Neuronal stem cell (in vitro differentiated cells): Measurements from ENCODE around the gene VSTM2L.
A peak's percentile ranks its signal among the peaks of the same experiment; 100 is the strongest.

ENCODE experiments used
- DNase-seq: peaks from one replicate; pipeline ENCODE4 v3.0.0-alpha.2; 2013; ENCODE audit warnings: low spot score
- H2AFZ ChIP-seq: one replicate; pipeline ENCODE4 v1.6.1; 2013; ENCODE audit warnings: mild to moderate bottlenecking, low read length, inconsistent platforms
- H2AK5ac ChIP-seq: 2 replicates; pipeline ENCODE4 v1.6.1; 2013; ENCODE audit warnings: low read depth, mild to moderate bottlenecking, inconsistent platforms, low read length, moderate library complexity, mixed read lengths
- H2BK120ac ChIP-seq: 2 replicates; pipeline ENCODE4 v1.6.1; 2013; ENCODE audit warnings: low read depth, mild to moderate bottlenecking, inconsistent platforms, low read length, moderate library complexity, mixed read lengths
- H2BK12ac ChIP-seq: one replicate; pipeline ENCODE4 v1.6.1; 2013; ENCODE audit warnings: low read length, inconsistent platforms
- H2BK15ac ChIP-seq: 2 replicates; pipeline ENCODE4 v1.6.1; 2013; ENCODE audit warnings: mild to moderate bottlenecking, low read length, inconsistent platforms, mixed read lengths
- H2BK5ac ChIP-seq: one replicate; pipeline ENCODE4 v1.6.1; 2013; ENCODE audit warnings: inconsistent platforms, mild to moderate bottlenecking, low read length, moderate library complexity
- H3K14ac ChIP-seq: one replicate; pipeline ENCODE4 v1.6.1; 2013; ENCODE audit warnings: low read length, inconsistent platforms
- H3K18ac ChIP-seq: 2 replicates; pipeline ENCODE4 v1.6.1; 2013; ENCODE audit warnings: low read length, inconsistent platforms
- H3K23ac ChIP-seq: 2 replicates; pipeline ENCODE4 v1.6.1; 2013; ENCODE audit warnings: low read depth, mild to moderate bottlenecking, mixed read lengths, low read length, inconsistent platforms; ENCODE audit not compliant: poor library complexity
- H3K27ac ChIP-seq: replicated peaks from 3 replicates; pipeline ENCODE4 v1.5.1; 2013; ENCODE audit warnings: low read length, inconsistent platforms
- H3K27me3 ChIP-seq, 3 experiments: 2 replicates each; pipeline ENCODE4 v1.6.1; 2013; ENCODE audit warnings: low read length in 3 of 3, mild to moderate bottlenecking in 2 of 3, inconsistent platforms in 1 of 3, low read depth in 1 of 3, mixed read lengths in 1 of 3, moderate library complexity in 1 of 3; ENCODE audit not compliant: control insufficient read depth in 3 of 3, insufficient read depth in 3 of 3
- H3K36me3 ChIP-seq, 2 donors: replicated peaks in 1 of 2; 2 replicates each; pipeline ENCODE4 v1.6.1; 2013; ENCODE audit warnings: low read length in 2 of 2; ENCODE audit not compliant: control insufficient read depth in 2 of 2, insufficient read depth in 2 of 2
- H3K4ac ChIP-seq: 2 replicates; pipeline ENCODE4 v1.6.1; 2013; ENCODE audit warnings: inconsistent platforms, mild to moderate bottlenecking, low read length, moderate library complexity
- H3K4me1 ChIP-seq, 2 donors: 1 replicate in 1 of 2; 2 replicates in 1 of 2; pipeline ENCODE4 v1.6.1; 2013; ENCODE audit warnings: low read length in 2 of 2, low read depth in 1 of 2; ENCODE audit not compliant: control insufficient read depth in 2 of 2, insufficient read depth in 1 of 2
- H3K4me2 ChIP-seq: one replicate; pipeline ENCODE4 v1.6.1; 2013; ENCODE audit warnings: mild to moderate bottlenecking, low read length, inconsistent platforms; ENCODE audit not compliant: insufficient read depth, poor library complexity, severe bottlenecking
- H3K4me3 ChIP-seq, 2 donors: 2 replicates each; pipeline ENCODE4 v1.5.1; 2013; ENCODE audit warnings: low read length in 2 of 2, mild to moderate bottlenecking in 2 of 2, inconsistent platforms in 1 of 2, moderate library complexity in 1 of 2
- H3K79me1 ChIP-seq: one replicate; pipeline ENCODE4 v1.6.1; 2013; ENCODE audit warnings: low read depth, mild to moderate bottlenecking, inconsistent platforms, low read length, moderate library complexity
- H3K9ac ChIP-seq: one replicate; pipeline ENCODE4 v1.6.1; 2013; ENCODE audit warnings: mild to moderate bottlenecking, low read depth, low read length, inconsistent platforms; ENCODE audit not compliant: poor library complexity
- H3K9me3 ChIP-seq, 2 donors: replicated peaks in 1 of 2; 2 replicates each; pipeline versions ENCODE3 to v1.6.1; 2013; ENCODE audit warnings: low read length in 2 of 2, mild to moderate bottlenecking in 2 of 2, inconsistent platforms in 1 of 2, low read depth in 1 of 2, mixed read lengths in 1 of 2, moderate library complexity in 1 of 2; ENCODE audit not compliant: control insufficient read depth in 2 of 2, insufficient read depth in 1 of 2
- H4K8ac ChIP-seq: one replicate; pipeline ENCODE4 v1.6.1; 2013; ENCODE audit warnings: low read depth, mild to moderate bottlenecking, inconsistent platforms, low read length, moderate library complexity
- H4K91ac ChIP-seq: one replicate; pipeline ENCODE4 v1.6.1; 2013; ENCODE audit warnings: low read length, low read depth, mild to moderate bottlenecking, inconsistent platforms; ENCODE audit not compliant: poor library complexity
- WGBS, 2 donors: extraction: QIAGEN DNeasy Blood & Tissue Kit; methylation state at CpG; one replicate each; pipeline ENCODE4 v1.1.7; 2013; ENCODE audit warnings: missing lambda C conversion rate in 2 of 2, mixed read lengths in 1 of 2; ENCODE audit not compliant: insufficient read length in 2 of 2, insufficient replicate concordance in 1 of 2; ENCODE audit errors: extremely low coverage in 2 of 2; 5-methylcytosine and 5-hydroxymethylcytosine counted together

Gene VSTM2L

GRCh38 chr20:37870294-37870693, 32.6 kb upstream of the VSTM2L start:
- H2BK12ac ChIP-seq = no peak overlapping the region
- no peak overlapping the region for H2AK5ac ChIP-seq
- H4K91ac ChIP-seq = no peak overlapping the region
- peak overlapping the region; percentile 32 for H3K14ac ChIP-seq
- no peak overlapping the region for H4K8ac ChIP-seq
- H2BK15ac ChIP-seq = no peak overlapping the region
- no peak overlapping the region for H3K27ac ChIP-seq
- no peak overlapping the region for H3K4me2 ChIP-seq
- peaks cover 14 to 26% of the 10 kb centered on the region in 2 donors for H3K36me3 ChIP-seq
- peaks cover 0 to 2% of the 10 kb centered on the region in 2 donors for H3K9me3 ChIP-seq
- no peak overlapping the region for H2AFZ ChIP-seq
- no peak for DNase-seq
- peak overlapping the region; percentile 6 for H3K23ac ChIP-seq
- no peak overlapping the region for H3K4me3 ChIP-seq
- WGBS, 2 donors = no CpG with 5 or more reads among the region's 11 CpGs
- peaks cover 19 to 21% of the 10 kb centered on the region in 2 donors for H3K4me1 ChIP-seq
- H3K79me1 ChIP-seq = no peaks in the 10 kb centered on the region
- peak overlapping the region; percentile 55 for H2BK5ac ChIP-seq
- no peaks in the 10 kb centered on the region for H3K27me3 ChIP-seq
- no peak overlapping the region for H2BK120ac ChIP-seq
- no peak overlapping the region for H3K4ac ChIP-seq
- no peak overlapping the region for H3K9ac ChIP-seq
- peak overlapping the region; percentile 23 for H3K18ac ChIP-seq

DNA sequence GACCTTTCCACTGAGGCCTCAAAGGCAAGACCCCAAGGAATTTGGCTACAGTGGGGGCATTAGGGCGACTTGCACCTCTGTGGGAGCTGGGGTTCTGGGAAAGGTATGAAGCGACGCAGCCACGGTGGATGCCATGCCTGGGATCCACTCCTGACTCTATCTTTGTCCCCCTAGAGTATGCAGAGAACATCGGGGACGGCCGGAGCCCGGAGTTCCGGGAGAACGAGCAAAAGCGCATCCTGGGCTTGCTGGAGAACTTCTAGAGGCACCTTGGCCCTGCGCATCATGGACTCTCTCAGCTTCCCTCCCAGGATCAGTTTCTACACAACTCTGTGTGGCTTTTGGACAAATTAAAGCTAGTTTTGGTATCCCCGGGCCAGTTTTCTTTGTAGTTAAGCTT, 31.2 kb upstream of the VSTM2L start:
- Histone ChIP-seq H4K91ac (peak overlapping the region; percentile 39), H2AK5ac (no peak overlapping the region), H3K36me3 (peaks cover 14 to 17% of the 10 kb centered on the region in 2 donors), H3K18ac (no peak overlapping the region), H3K4me1 (peaks cover 19 to 21% of the 10 kb centered on the region in 2 donors), H3K4ac (peak overlapping the region; percentile 56), H2BK5ac (no peak overlapping the region), H2BK120ac (no peak overlapping the region), H3K4me2 (no peak overlapping the region), H2BK15ac (no peak overlapping the region), H2AFZ (no peak overlapping the region), H3K79me1 (no peaks in the 10 kb centered on the region), H3K14ac (no peak overlapping the region), H3K27ac (no peak overlapping the region), H4K8ac (no peak overlapping the region), H3K9me3 (peaks cover 0 to 2% of the 10 kb centered on the region in 2 donors), H3K9ac (no peak overlapping the region), H3K27me3 (no peaks in the 10 kb centered on the region), H3K23ac (peak overlapping the region; percentile 27), H3K4me3 (no peak overlapping the region), H2BK12ac (no peak overlapping the region)
- no peak for DNase-seq
- no CpG with 5 or more reads among the region's 13 CpGs for WGBS, 2 donors

DNA sequence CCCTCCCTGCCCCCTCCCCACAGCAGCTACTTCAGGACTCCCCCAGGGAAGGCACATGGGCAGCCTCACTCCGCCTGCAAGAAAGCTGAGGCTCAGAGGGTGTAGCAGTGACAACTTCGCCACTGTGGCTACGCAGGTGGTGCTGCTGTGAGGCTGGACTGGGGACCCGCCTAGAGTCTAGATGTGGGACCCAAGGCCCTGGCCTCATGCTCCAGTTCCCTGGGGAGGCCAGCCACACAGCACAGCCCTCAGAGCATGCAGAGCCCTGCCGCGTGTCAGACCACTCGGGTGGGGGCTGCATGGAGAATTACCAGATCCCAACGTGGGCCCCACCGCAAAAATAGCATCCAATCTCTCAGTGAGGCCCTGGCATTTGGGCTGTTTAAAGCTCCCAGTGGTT, 30.8 kb upstream of the VSTM2L start:
- no CpG with 5 or more reads among the region's 9 CpGs for WGBS, 2 donors
- H3K23ac ChIP-seq = no peak overlapping the region
- H3K27ac ChIP-seq = no peak overlapping the region
- H2BK120ac ChIP-seq = no peak overlapping the region
- H3K4me2 ChIP-seq = no peak overlapping the region
- H3K4me3 ChIP-seq = no peak overlapping the region
- H2BK5ac ChIP-seq = no peak overlapping the region
- H3K9me3 ChIP-seq = peaks cover 0 to 2% of the 10 kb centered on the region in 2 donors
- no peak overlapping the region for H2AK5ac ChIP-seq
- no peak overlapping the region for H2BK15ac ChIP-seq
- H3K4me1 ChIP-seq = peaks cover 19 to 21% of the 10 kb centered on the region in 2 donors
- H2BK12ac ChIP-seq = no peak overlapping the region
- no peaks in the 10 kb centered on the region for H3K27me3 ChIP-seq
- H3K79me1 ChIP-seq = no peaks in the 10 kb centered on the region
- no peak overlapping the region for H4K8ac ChIP-seq
- no peak overlapping the region for H3K4ac ChIP-seq
- no peak overlapping the region for H3K14ac ChIP-seq
- H3K36me3 ChIP-seq = peaks cover 14 to 17% of the 10 kb centered on the region in 2 donors
- peak overlapping the region; percentile 55 for H3K18ac ChIP-seq
- H2AFZ ChIP-seq = no peak overlapping the region
- no peak overlapping the region for H4K91ac ChIP-seq
- no peak overlapping the region for H3K9ac ChIP-seq
- no peak for DNase-seq

DNA sequence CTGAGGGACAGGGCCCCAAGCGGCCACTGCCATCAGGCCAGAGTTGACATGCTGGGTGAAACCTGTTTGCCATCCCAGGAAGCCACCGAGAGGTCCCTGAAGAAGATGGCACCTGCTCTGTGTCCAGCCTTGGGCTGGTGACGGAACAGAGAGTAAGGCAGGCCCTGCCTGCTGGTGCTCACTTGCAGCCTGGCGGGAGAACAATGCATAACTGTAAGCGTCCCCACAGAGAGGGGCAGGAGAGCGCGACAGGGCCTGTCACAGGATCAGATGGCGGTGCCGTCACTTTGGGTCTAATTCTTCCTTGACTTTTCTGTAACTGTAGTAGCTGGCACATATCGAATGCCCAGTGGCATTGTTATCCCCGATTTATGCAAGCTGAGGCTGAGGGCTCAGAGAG, 29.0 kb upstream of the VSTM2L start:
- Histone ChIP-seq H3K27me3 (no peaks in the 10 kb centered on the region), H2AFZ (no peak overlapping the region), H3K14ac (peak overlapping the region; percentile 31), H2AK5ac (no peak overlapping the region), H3K79me1 (no peaks in the 10 kb centered on the region), H3K4me1 (peaks cover 6 to 13% of the 10 kb centered on the region in 2 donors), H3K36me3 (peaks cover 13 to 17% of the 10 kb centered on the region in 2 donors), H2BK120ac (no peak overlapping the region), H3K23ac (peak overlapping the region; percentile 82), H3K27ac (no peak overlapping the region), H3K4me2 (no peak overlapping the region), H4K91ac (no peak overlapping the region), H3K9ac (peak overlapping the region; percentile 68), H2BK5ac (peak overlapping the region; percentile 68), H3K4me3 (no peak overlapping the region), H4K8ac (peak overlapping the region; percentile 57), H2BK12ac (no peak overlapping the region), H2BK15ac (no peak overlapping the region), H3K18ac (peak overlapping the region; percentile 41), H3K4ac (no peak overlapping the region), H3K9me3 (peaks cover 0 to 2% of the 10 kb centered on the region in 2 donors)
- DNase-seq = no peak
- no CpG with 5 or more reads among the region's 11 CpGs for WGBS, 2 donors
